Measurements from ENCODE around the gene TPST1. TPM values are rescaled to one million over a fixed set of nuclear protein-coding genes. Genes with fewer than 3 reads are reported as not detected.

TPST1 gene
- total RNA-seq, 1 donor from 2014 or later, result 21.9 TPM

GRCh38 chr7:66281678-66282590, 76.8 kb downstream of the TPST1 start:
- Mint-ChIP-seq H3K9me3 (no peaks in the 10 kb centered on the region), H3K36me3 (ENCODE audit: low read depth) (peaks cover 5% of the 10 kb centered on the region), H3K27me3 (ENCODE audit: low read depth) (no peaks in the 10 kb centered on the region), H3K4me1 (peaks cover 5% of the 10 kb centered on the region), H3K4me3 (no peak overlapping the region), H3K27ac (ENCODE audit: unreplicated experiment) (no peak overlapping the region)
- no peak for TF ChIP-seq CTCF (conservative IDR thresholded peaks at IDR 0.05)
- no peak for DNase-seq (ENCODE audit: low read depth, low spot score)

GRCh38 chr7:66282591-66282935, 77.4 kb downstream of the TPST1 start:
- H3K9me3 Mint-ChIP-seq, result no peaks in the 10 kb centered on the region
- H3K4me1 Mint-ChIP-seq, result peaks cover 5% of the 10 kb centered on the region
- TF ChIP-seq CTCF (conservative IDR thresholded peaks at IDR 0.05), result no peak
- no peak overlapping the region for H3K4me3 Mint-ChIP-seq
- no peak for DNase-seq (ENCODE audit: low read depth, low spot score)
- peaks cover 5% of the 10 kb centered on the region for H3K36me3 Mint-ChIP-seq (ENCODE audit: low read depth)
- no peak overlapping the region for H3K27ac Mint-ChIP-seq (ENCODE audit: unreplicated experiment)
- no peaks in the 10 kb centered on the region for H3K27me3 Mint-ChIP-seq (ENCODE audit: low read depth)

GRCh38 chr7:66283003-66283920, 78.1 kb downstream of the TPST1 start:
- H3K27ac Mint-ChIP-seq (ENCODE audit: unreplicated experiment), result no peak overlapping the region
- H3K4me1 Mint-ChIP-seq, result peaks cover 5% of the 10 kb centered on the region
- no peaks in the 10 kb centered on the region for H3K27me3 Mint-ChIP-seq (ENCODE audit: low read depth)
- no peak overlapping the region for H3K4me3 Mint-ChIP-seq
- H3K9me3 Mint-ChIP-seq, result no peaks in the 10 kb centered on the region
- TF ChIP-seq CTCF (conservative IDR thresholded peaks at IDR 0.05), result no peak
- DNase-seq (ENCODE audit: low read depth, low spot score), result no peak
- peaks cover 3% of the 10 kb centered on the region for H3K36me3 Mint-ChIP-seq (ENCODE audit: low read depth)

- Mint-ChIP-seq H3K36me3 (ENCODE audit: low read depth) (peaks cover 25% of the 10 kb centered on the region), H3K9me3 (peaks cover 13% of the 10 kb centered on the region), H3K27ac (ENCODE audit: unreplicated experiment) (no peak overlapping the region), H3K4me1 (no peaks in the 10 kb centered on the region), H3K4me3 (no peak overlapping the region), H3K27me3 (ENCODE audit: low read depth) (no peaks in the 10 kb centered on the region)
- no peak for TF ChIP-seq CTCF (conservative IDR thresholded peaks at IDR 0.05)
- DNase-seq (ENCODE audit: low read depth, low spot score), result no peak
Observed at GRCh38 chr7:66296001-66296521, 90.9 kb downstream of the TPST1 start.

GRCh38 chr7:66296557-66296956, 91.4 kb downstream of the TPST1 start:
- Mint-ChIP-seq H3K27me3 (ENCODE audit: low read depth) (no peaks in the 10 kb centered on the region), H3K9me3 (peaks cover 13% of the 10 kb centered on the region), H3K27ac (ENCODE audit: unreplicated experiment) (no peak overlapping the region)

More at GRCh38 chr7:66296557-66296956, 91.4 kb downstream of the TPST1 start:
- H3K4me1 Mint-ChIP-seq, result no peaks in the 10 kb centered on the region
- TF ChIP-seq CTCF (conservative IDR thresholded peaks at IDR 0.05), result no peak
- no peak overlapping the region for H3K4me3 Mint-ChIP-seq
- no peak for DNase-seq (ENCODE audit: low read depth, low spot score)
- peaks cover 25% of the 10 kb centered on the region for H3K36me3 Mint-ChIP-seq (ENCODE audit: low read depth)

All from neural crest cell (in vitro differentiated cells).